Hepatocyte (in vitro differentiated cells): ENCODE data around the gene FAM163A. TPM values are rescaled to one million over a fixed set of nuclear protein-coding genes. Genes with fewer than 3 reads are reported as not detected.

ENCODE experiments used
- DNase-seq: peaks from one replicate; pipeline ENCODE4 v3.0.0-alpha.2; 2016; ENCODE audit warnings: low spot score
- H2AFZ ChIP-seq: fragments of 200-600 bp; sonication (generic); 2 replicates; pipeline ENCODE4 v1.6.0; 2016; ENCODE audit warnings: antibody characterized with exemption, mild to moderate bottlenecking
- H3K27ac ChIP-seq: fragments of 200-600 bp; sonication (generic); 2 replicates; pipeline ENCODE4 v1.5.1; 2016; ENCODE audit warnings: mild to moderate bottlenecking
- H3K27me3 ChIP-seq: fragments of 200-600 bp; sonication (generic); 2 replicates; pipeline ENCODE4 v1.6.1; 2016
- H3K36me3 ChIP-seq: fragments of 200-600 bp; sonication (generic); replicated peaks from 2 replicates; pipeline ENCODE4 v1.5.1; 2016; ENCODE audit warnings: low read depth; ENCODE audit not compliant: insufficient read depth
- H3K4me1 ChIP-seq: fragments of 200-600 bp; sonication (generic); 2 replicates; pipeline ENCODE4 v1.5.1; 2016; ENCODE audit warnings: mild to moderate bottlenecking, moderate library complexity; ENCODE audit not compliant: insufficient read depth
- H3K4me2 ChIP-seq: fragments of 200-600 bp; sonication (generic); 2 replicates; pipeline ENCODE4 v1.6.0; 2016
- H3K4me3 ChIP-seq: fragments of 200-600 bp; sonication (generic); 2 replicates; pipeline ENCODE4 v1.5.1; 2016; ENCODE audit warnings: mild to moderate bottlenecking
- H3K79me2 ChIP-seq: fragments of 200-600 bp; sonication (generic); 2 replicates; pipeline ENCODE4 v1.6.0; 2017; ENCODE audit warnings: mild to moderate bottlenecking
- H3K9me2 ChIP-seq: fragments of 200-600 bp; sonication (generic); replicated peaks from 2 replicates; pipeline ENCODE4 v1.6.0; 2017; ENCODE audit warnings: mild to moderate bottlenecking; ENCODE audit not compliant: insufficient read depth
- H3K9me3 ChIP-seq: fragments of 200-600 bp; sonication (generic); 2 replicates; pipeline ENCODE4 v1.5.1; 2016; ENCODE audit warnings: low read depth, mild to moderate bottlenecking
- H4K20me1 ChIP-seq: fragments of 200-600 bp; sonication (generic); 2 replicates; pipeline ENCODE4 v1.6.0; 2016; ENCODE audit warnings: mild to moderate bottlenecking; ENCODE audit not compliant: insufficient read depth, poor library complexity, severe bottlenecking
- EZH2 ChIP-seq: fragments of 200-600 bp; sonication (generic); IDR thresholded peaks from 2 replicates; pipeline ENCODE4 v1.6.1; 2016; ENCODE audit warnings: antibody characterized with exemption, mild to moderate bottlenecking, borderline replicate concordance
- EZH2phosphoT487 ChIP-seq: fragments of 200-600 bp; sonication (generic); IDR thresholded peaks from one replicate; pipeline ENCODE4 v1.6.1; 2018; ENCODE audit warnings: antibody characterized with exemption, mild to moderate bottlenecking, low read depth, moderate library complexity; ENCODE audit not compliant: unreplicated experiment, severe bottlenecking
- WGBS: methylation state at CpG from one replicate; pipeline ENCODE4 v1.1.6; 2016; ENCODE audit warnings: low lambda C conversion rate; ENCODE audit errors: missing lambda C conversion rate; 5-methylcytosine and 5-hydroxymethylcytosine counted together
- polyA plus RNA-seq: library from polyadenylated mRNA; unstranded; fragments of >200 nt; fragmentation: Nextera tagmentation; extraction: Ambion mirVana; gene quantifications from 2 replicates; pipeline ENCODE4 v1.2.1, GENCODE V29; 2016
- total RNA-seq: library from RNA; depleted of rRNA; stranded (reverse); fragments of >200 nt; gene quantifications from 2 replicates; pipeline ENCODE4 v1.2.3, GENCODE V29; 2014
- TF ChIP-seq, protein P1 (sequence below): fragments of 200-600 bp; sonication (generic); IDR thresholded peaks from 2 replicates; pipeline ENCODE4 v1.5.1; 2016; ENCODE audit warnings: antibody characterized with exemption, mild to moderate bottlenecking; ENCODE audit not compliant: poor library complexity

FAM163A gene
- total and polyA plus RNA-seq, 2 experiments from 2014 or later, result 0.43 to 0.87 TPM

DNA sequence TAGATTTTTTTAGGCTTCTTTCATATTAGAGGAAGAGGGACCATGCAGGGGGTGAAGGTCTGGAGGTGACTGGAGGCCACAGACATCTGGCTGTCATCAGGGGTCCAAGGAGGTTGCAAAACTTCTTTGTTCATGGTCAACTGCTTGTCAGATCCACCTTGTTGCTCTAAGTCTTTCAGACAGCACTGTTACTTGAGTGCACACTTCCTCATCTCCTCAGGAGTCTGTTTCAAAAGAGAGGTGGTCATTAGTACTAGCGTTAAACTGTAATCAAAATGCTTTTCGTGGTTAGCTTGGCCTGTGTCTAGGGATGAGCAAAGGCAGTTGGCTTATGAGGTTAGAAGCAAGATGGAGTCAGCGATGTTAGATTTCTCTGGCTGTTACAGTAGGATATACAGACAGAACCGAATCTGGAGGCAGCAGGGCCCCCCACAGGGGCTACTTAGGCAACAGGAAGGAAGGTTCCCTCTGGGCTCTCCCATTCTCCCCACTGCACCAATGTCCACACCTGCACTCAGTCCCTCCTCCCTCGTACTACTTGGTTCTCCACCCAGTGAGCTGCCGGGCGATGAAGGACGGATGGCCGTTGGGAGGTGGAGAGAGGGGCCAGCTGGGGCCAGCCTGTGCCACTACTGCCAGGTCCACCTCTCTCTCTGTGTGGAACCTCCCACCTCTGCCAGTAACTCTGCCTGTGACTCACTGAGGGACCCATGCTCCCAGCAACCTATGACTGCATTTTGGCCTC, 77.3 kb downstream of the FAM163A start:
- Histone ChIP-seq H3K27me3 (no peaks in the 10 kb centered on the region), H4K20me1 (no peaks in the 10 kb centered on the region), H2AFZ (no peak overlapping the region), H3K4me1 (no peaks in the 10 kb centered on the region), H3K79me2 (no peaks in the 10 kb centered on the region), H3K9me3 (no peaks in the 10 kb centered on the region), H3K4me3 (no peak overlapping the region), H3K36me3 (no peaks in the 10 kb centered on the region), H3K27ac (no peak overlapping the region), H3K9me2 (no peaks in the 10 kb centered on the region), H3K4me2 (no peak overlapping the region)
- WGBS, result 93% methylated on average over 9 of the region's 9 CpGs
- TF ChIP-seq EZH2 (no peak), EZH2phosphoT487 (no peak)
- TF ChIP-seq, protein P1, sequence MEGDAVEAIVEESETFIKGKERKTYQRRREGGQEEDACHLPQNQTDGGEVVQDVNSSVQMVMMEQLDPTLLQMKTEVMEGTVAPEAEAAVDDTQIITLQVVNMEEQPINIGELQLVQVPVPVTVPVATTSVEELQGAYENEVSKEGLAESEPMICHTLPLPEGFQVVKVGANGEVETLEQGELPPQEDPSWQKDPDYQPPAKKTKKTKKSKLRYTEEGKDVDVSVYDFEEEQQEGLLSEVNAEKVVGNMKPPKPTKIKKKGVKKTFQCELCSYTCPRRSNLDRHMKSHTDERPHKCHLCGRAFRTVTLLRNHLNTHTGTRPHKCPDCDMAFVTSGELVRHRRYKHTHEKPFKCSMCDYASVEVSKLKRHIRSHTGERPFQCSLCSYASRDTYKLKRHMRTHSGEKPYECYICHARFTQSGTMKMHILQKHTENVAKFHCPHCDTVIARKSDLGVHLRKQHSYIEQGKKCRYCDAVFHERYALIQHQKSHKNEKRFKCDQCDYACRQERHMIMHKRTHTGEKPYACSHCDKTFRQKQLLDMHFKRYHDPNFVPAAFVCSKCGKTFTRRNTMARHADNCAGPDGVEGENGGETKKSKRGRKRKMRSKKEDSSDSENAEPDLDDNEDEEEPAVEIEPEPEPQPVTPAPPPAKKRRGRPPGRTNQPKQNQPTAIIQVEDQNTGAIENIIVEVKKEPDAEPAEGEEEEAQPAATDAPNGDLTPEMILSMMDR, result no peak
- no peak for DNase-seq

DNA sequence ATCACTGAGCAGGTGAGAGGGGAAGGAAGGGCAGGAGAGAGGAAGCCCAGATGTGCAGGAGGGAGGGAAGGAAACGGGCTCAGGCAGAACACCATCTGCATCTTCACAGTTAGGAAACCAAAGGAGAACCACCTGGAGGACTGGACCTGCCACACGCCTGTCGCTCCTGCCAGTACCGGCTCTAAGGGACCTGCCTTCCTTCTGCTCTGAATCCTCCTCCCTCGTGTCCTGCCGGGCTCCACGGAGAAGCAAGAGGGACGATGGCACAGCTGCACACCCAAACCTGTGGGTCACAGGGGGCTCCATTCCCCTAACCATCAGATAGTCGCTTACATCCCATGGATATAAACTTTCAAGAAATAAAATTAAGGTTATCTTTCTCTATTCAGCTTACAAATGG, 78.4 kb downstream of the FAM163A start:
- TF ChIP-seq, protein P1, result no peak
- TF ChIP-seq EZH2 (no peak), EZH2phosphoT487 (no peak)
- no peaks in the 10 kb centered on the region for H3K36me3 ChIP-seq
- no peaks in the 10 kb centered on the region for H3K27me3 ChIP-seq
- H3K4me2 ChIP-seq, result no peak overlapping the region
- no peak overlapping the region for H2AFZ ChIP-seq
- no peak for DNase-seq
- 89% methylated on average over 9 of the region's 9 CpGs for WGBS
- no peaks in the 10 kb centered on the region for H3K4me1 ChIP-seq
- H3K4me3 ChIP-seq, result no peak overlapping the region
- no peaks in the 10 kb centered on the region for H3K9me2 ChIP-seq
- no peaks in the 10 kb centered on the region for H3K9me3 ChIP-seq
- no peak overlapping the region for H3K27ac ChIP-seq
- H3K79me2 ChIP-seq, result no peaks in the 10 kb centered on the region
- no peaks in the 10 kb centered on the region for H4K20me1 ChIP-seq

DNA sequence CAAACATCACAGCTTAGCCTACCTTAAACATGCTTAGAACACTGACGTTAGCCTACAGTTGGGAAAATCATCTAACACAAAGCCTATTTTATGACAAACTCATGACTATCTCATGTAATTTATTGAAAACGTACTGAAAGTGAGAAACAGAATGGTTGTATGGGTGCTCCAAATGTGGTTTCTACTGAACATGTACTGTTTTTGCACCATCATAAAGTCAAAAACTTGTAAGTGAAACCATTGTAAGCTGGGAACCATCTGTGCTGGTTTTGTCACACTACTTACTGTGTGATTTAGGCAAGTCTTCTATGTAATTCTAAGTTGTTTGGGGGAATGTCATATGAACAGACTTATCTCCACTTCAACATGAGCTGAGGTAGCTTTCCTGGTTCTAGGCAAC, 79.0 kb downstream of the FAM163A start:
- H3K9me2 ChIP-seq, result no peaks in the 10 kb centered on the region
- H4K20me1 ChIP-seq, result no peaks in the 10 kb centered on the region
- TF ChIP-seq EZH2, result no peak
- no peak for TF ChIP-seq EZH2phosphoT487
- TF ChIP-seq, protein P1, result no peak
- H3K27ac ChIP-seq, result no peak overlapping the region
- WGBS, result 91% methylated on average over 2 of the region's 2 CpGs
- H3K9me3 ChIP-seq, result no peaks in the 10 kb centered on the region
- no peaks in the 10 kb centered on the region for H3K27me3 ChIP-seq
- no peak for DNase-seq
- H3K4me1 ChIP-seq, result no peaks in the 10 kb centered on the region
- H2AFZ ChIP-seq, result no peak overlapping the region
- H3K79me2 ChIP-seq, result no peaks in the 10 kb centered on the region
- H3K4me3 ChIP-seq, result no peak overlapping the region
- H3K4me2 ChIP-seq, result no peak overlapping the region
- no peaks in the 10 kb centered on the region for H3K36me3 ChIP-seq
